ENCODE results near the gene PINLYP. TPM values are rescaled to one million over a fixed set of nuclear protein-coding genes. Genes with fewer than 3 reads are reported as not detected.

Gene PINLYP
- total and polyA plus RNA-seq, 9 of the 15 experiments (the other 6 are each of a cell fraction or from before 2014, with no cell fraction given) = 1.00 to 6.7 (median 2.2) TPM

GRCh38 chr19:43575156-43575950, at the start of gene PINLYP, which contains the start of gene XRCC1 (continued):
- no peak for TF ChIP-seq ZEB2 (IDR thresholded peaks at IDR 0.05)
- no peak for TF ChIP-seq TRIM24 (IDR thresholded peaks at IDR 0.05)
- TF ChIP-seq TFAP4 (CRISPR knock-in tag; IDR thresholded peaks at IDR 0.05; ENCODE audit: borderline replicate concordance) = peak; percentile 41; the same call in 1 of the 2 replicates
- no peak for TF ChIP-seq CREBBP (IDR thresholded peaks at IDR 0.05; ENCODE audit: low read depth, low read length)
- TF ChIP-seq CTCFL (IDR thresholded peaks at IDR 0.05; ENCODE audit: borderline replicate concordance, insufficient read depth, low read depth, low read length, poor library complexity, severe bottlenecking) = no peak
- no peak for TF ChIP-seq SIX5 (IDR thresholded peaks at IDR 0.05; ENCODE audit: borderline replicate concordance in 1 of 2, insufficient read depth in 1 of 2, low read depth in 1 of 2, low read length in 2 of 2)
- TF ChIP-seq ZHX1 (conservative IDR thresholded peaks at IDR 0.05; ENCODE audit: low read length) = no peak
- no peak for TF ChIP-seq RFX7 (CRISPR knock-in tag; IDR thresholded peaks at IDR 0.05)
- no peak for TF ChIP-seq PBX2 (CRISPR knock-in tag; IDR thresholded peaks at IDR 0.05; ENCODE audit: low read depth)
- no peak for TF ChIP-seq PBX2 (tag; conservative IDR thresholded peaks at IDR 0.05; ENCODE audit: low read depth)
- TF ChIP-seq ZFP36 (IDR thresholded peaks at IDR 0.05; ENCODE audit: low read depth, low read length, partially characterized antibody) = no peak
- TF ChIP-seq ZC3H8 (IDR thresholded peaks at IDR 0.05) = no peak
- TF ChIP-seq GABPB1 (CRISPR knock-in tag; IDR thresholded peaks at IDR 0.05) = peak; percentile 51
- no peak for TF ChIP-seq ZNF41 (CRISPR knock-in tag; conservative IDR thresholded peaks at IDR 0.05)
- TF ChIP-seq SNRNP70 (optimal IDR thresholded peaks at IDR 0.05; ENCODE audit: low read depth, low read length) = no peak
- TF ChIP-seq HBP1 (CRISPR knock-in tag; IDR thresholded peaks at IDR 0.05) = peak; percentile 51; the same call in 1 of the 2 replicates
- no peak for TF ChIP-seq CBFB (CRISPR knock-in tag; IDR thresholded peaks at IDR 0.05)

Data from K562 (cell line).